CD4-positive, CD25-positive, alpha-beta regulatory T cell (primary cell): ENCODE measurements around the gene MORN5. TPM values are rescaled to one million over a fixed set of nuclear protein-coding genes. Genes with fewer than 3 reads are reported as not detected.

Source experiments
- ATAC-seq, 2 donors: fragments of 150-1000 bp; cut with Tn5 transposase; one replicate each; pipeline ENCODE4 v1.10.0; 2021; ENCODE audit warnings: low read depth in 2 of 2, moderate number of reproducible peaks in 2 of 2, moderate library complexity in 1 of 2
- DNase-seq, 3 donors: peaks; one replicate each; pipeline versions ENCODE4 v3.0.0 to v3.0.0-alpha.2; 2012 to 2022; ENCODE audit warnings: mixed read lengths in 1 of 3
- H3K27ac ChIP-seq: one replicate; pipeline ENCODE4 v1.7.0; 2013; ENCODE audit warnings: mild to moderate bottlenecking, low read length; ENCODE audit not compliant: insufficient read depth, poor library complexity, severe bottlenecking
- H3K27me3 ChIP-seq: one replicate; pipeline ENCODE4 v1.7.0; 2013; ENCODE audit warnings: low read length; ENCODE audit not compliant: control insufficient read depth, insufficient read depth
- H3K36me3 ChIP-seq: one replicate; pipeline ENCODE4 v1.7.0; 2013; ENCODE audit warnings: mild to moderate bottlenecking, low read length, moderate library complexity; ENCODE audit not compliant: control insufficient read depth, insufficient read depth
- H3K4me1 ChIP-seq: 2 replicates; pipeline ENCODE4 v1.7.0; 2013; ENCODE audit warnings: mild to moderate bottlenecking, low read length; ENCODE audit not compliant: insufficient read depth, control insufficient read depth, poor library complexity, severe bottlenecking
- H3K4me3 ChIP-seq: one replicate; pipeline ENCODE4 v1.7.0; 2013; ENCODE audit warnings: low read depth, mild to moderate bottlenecking, low read length, moderate library complexity
- H3K9me3 ChIP-seq, 2 experiments: 1 replicate in 1 of 2; 2 replicates in 1 of 2; pipeline ENCODE4 v1.7.0; 2013; ENCODE audit warnings: low read length in 2 of 2, mild to moderate bottlenecking in 1 of 2, moderate library complexity in 1 of 2; ENCODE audit not compliant: control insufficient read depth in 2 of 2
- H3K27ac Mint-ChIP-seq, 3 donors: one replicate each; pipeline ENCODE4 v1.8.0; 2020 to 2022; ENCODE audit warnings: mild to moderate bottlenecking in 3 of 3, mixed read lengths in 3 of 3, moderate library complexity in 2 of 3
- H3K27me3 Mint-ChIP-seq: one replicate; pipeline ENCODE4 v1.8.0; 2022; ENCODE audit warnings: mild to moderate bottlenecking, mixed read lengths
- H3K36me3 Mint-ChIP-seq: one replicate; pipeline ENCODE4 v1.8.0; 2020; ENCODE audit warnings: mixed read lengths
- H3K4me1 Mint-ChIP-seq, 4 donors: one replicate each; pipeline ENCODE4 v1.8.0; 2020 to 2022; ENCODE audit warnings: mixed read lengths in 4 of 4, mild to moderate bottlenecking in 1 of 4
- H3K4me3 Mint-ChIP-seq, 4 donors: one replicate each; pipeline ENCODE4 v1.8.0; 2020 to 2022; ENCODE audit warnings: mild to moderate bottlenecking in 4 of 4, mixed read lengths in 4 of 4, moderate library complexity in 3 of 4
- H3K9me3 Mint-ChIP-seq, 7 donors: one replicate each; pipeline ENCODE4 v1.8.0; 2020 to 2022; ENCODE audit warnings: mixed read lengths in 7 of 7, mild to moderate bottlenecking in 3 of 7, moderate library complexity in 2 of 7
- polyA plus RNA-seq, 4 donors: library from polyadenylated mRNA; unstranded; fragments of 300-500 nt; fragmentation: Illumina TruSeq; gene quantifications; one replicate each; pipeline ENCODE4 v1.2.3, GENCODE V29; 2021
- total RNA-seq: library from RNA; stranded (reverse); gene quantifications from one replicate; pipeline ENCODE4 v1.2.3, GENCODE V29; 2022

MORN5 gene
- total and polyA plus RNA-seq, 5 donors from 2014 or later, result not detected

DNA sequence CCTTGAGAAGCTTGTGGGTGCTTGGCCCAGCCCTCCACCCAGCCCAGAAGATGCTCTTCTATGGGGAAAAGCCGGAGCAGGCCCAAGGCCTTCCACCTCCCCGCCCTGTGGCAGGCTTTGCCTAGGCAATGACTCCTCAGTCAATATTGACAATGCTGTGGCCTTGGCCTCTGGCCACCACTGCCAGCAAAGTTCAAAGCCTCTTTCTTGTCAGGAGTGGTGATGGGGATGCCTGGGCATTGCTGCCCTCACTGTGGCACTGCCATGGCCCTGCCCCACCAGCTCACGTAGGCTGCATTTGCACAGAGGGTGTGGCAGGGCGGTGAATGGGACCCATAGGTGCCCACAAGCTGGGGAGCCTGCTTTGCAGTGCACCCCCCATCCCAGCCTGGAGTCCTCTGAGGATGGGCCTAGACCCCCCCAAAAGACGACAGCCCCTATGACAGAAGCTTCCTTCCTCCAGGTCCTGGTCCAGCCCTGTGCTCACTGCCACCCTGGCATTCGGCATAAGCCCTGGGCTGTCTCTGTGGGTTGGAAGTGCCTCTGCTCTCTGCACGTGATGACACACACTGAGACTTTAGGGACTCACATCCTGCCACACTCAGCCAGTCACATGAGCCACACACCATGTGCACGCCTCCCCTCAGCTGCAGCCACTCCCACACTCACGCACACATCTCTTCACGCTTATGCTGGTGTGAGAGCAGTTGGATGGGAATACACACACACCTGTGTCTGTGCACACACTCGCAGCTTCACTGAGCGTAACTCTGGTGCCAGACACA is 31.1 kb downstream of the MORN5 start:
- no peak overlapping the region for H3K4me3 ChIP-seq
- Mint-ChIP-seq H3K27me3 (no peaks in the 10 kb centered on the region), H3K27ac (no peak overlapping the region), H3K4me3 (no peak overlapping the region), H3K9me3 (no peaks in the 10 kb centered on the region), H3K36me3 (no peaks in the 10 kb centered on the region), H3K4me1 (no peaks in the 10 kb centered on the region)
- ATAC-seq, result no peak
- H3K4me1 ChIP-seq, result no peaks in the 10 kb centered on the region
- peak in 1 of 3 donors; percentile 38 for DNase-seq
- no peaks in the 10 kb centered on the region for H3K9me3 ChIP-seq
- no peaks in the 10 kb centered on the region for H3K27me3 ChIP-seq
- no peaks in the 10 kb centered on the region for H3K36me3 ChIP-seq
- H3K27ac ChIP-seq, result no peak overlapping the region

DNA sequence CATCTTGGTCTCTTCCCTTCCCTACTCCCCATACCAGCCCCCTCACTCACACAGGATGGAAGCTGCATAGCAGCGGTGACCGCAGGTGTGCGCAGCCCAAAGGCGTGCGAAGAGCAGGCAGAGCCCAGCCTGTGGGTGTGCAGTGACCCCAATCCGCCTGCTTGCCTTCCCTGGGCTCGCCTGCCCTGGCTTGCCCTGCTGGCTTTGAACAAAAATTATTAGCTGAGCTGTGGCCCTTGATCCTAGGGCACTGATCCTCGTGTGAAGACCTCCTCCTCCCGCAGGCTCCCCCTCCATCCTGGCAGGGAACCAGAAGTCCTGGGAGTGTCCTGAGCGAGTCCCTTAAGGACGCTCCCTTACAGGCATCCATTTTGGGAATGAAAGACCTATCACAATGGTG is 31.9 kb downstream of the MORN5 start:
- no peak overlapping the region for H3K27ac Mint-ChIP-seq
- no peaks in the 10 kb centered on the region for H3K9me3 Mint-ChIP-seq
- no peaks in the 10 kb centered on the region for H3K36me3 ChIP-seq
- no peaks in the 10 kb centered on the region for H3K36me3 Mint-ChIP-seq
- no peaks in the 10 kb centered on the region for H3K9me3 ChIP-seq
- DNase-seq (no peak), ATAC-seq (no peak)
- H3K27ac ChIP-seq, result no peak overlapping the region
- peaks cover 2% of the 10 kb centered on the region for H3K27me3 Mint-ChIP-seq
- no peaks in the 10 kb centered on the region for H3K4me1 ChIP-seq
- no peak overlapping the region for H3K4me3 ChIP-seq
- H3K4me3 Mint-ChIP-seq, result no peak overlapping the region
- no peaks in the 10 kb centered on the region for H3K4me1 Mint-ChIP-seq
- no peaks in the 10 kb centered on the region for H3K27me3 ChIP-seq

DNA sequence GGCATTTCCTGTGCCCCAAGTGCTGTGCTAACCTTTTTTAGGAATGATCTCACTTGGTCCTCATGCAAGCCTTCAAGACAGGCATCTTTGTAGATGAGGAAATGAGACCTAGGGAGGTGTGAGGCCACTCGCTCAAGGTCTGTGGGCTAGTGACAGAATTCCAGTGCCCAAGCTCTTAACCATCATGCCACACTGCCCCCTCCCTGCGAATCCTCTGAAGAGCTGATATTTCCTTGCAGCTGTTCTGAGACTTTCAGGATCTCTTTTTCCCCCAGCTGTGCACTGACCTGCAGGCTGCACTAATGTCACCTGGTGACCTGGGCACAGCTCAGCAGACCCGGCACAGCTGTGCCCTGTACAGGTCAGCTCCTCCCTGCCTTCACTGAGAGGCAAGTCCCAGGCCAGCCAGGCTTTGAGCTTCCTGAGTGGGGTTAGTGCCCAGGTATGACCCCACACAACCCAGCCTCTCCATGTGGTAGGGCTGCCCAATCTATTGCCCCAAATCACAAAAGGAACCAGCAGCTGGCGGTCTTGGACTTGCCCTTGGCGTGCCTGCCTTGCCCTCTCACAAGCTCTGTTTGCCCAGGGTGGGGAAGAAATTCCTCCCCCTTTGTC is 32.7 kb downstream of the MORN5 start:
- Mint-ChIP-seq H3K27ac (no peak overlapping the region), H3K4me3 (no peak overlapping the region), H3K4me1 (no peaks in the 10 kb centered on the region), H3K27me3 (peaks cover 6% of the 10 kb centered on the region), H3K36me3 (no peaks in the 10 kb centered on the region), H3K9me3 (no peaks in the 10 kb centered on the region)
- DNase-seq (no peak), ATAC-seq (no peak)
- H3K36me3 ChIP-seq, result no peaks in the 10 kb centered on the region
- H3K4me1 ChIP-seq, result no peaks in the 10 kb centered on the region
- no peaks in the 10 kb centered on the region for H3K9me3 ChIP-seq
- no peak overlapping the region for H3K4me3 ChIP-seq
- no peaks in the 10 kb centered on the region for H3K27me3 ChIP-seq
- no peak overlapping the region for H3K27ac ChIP-seq

DNA sequence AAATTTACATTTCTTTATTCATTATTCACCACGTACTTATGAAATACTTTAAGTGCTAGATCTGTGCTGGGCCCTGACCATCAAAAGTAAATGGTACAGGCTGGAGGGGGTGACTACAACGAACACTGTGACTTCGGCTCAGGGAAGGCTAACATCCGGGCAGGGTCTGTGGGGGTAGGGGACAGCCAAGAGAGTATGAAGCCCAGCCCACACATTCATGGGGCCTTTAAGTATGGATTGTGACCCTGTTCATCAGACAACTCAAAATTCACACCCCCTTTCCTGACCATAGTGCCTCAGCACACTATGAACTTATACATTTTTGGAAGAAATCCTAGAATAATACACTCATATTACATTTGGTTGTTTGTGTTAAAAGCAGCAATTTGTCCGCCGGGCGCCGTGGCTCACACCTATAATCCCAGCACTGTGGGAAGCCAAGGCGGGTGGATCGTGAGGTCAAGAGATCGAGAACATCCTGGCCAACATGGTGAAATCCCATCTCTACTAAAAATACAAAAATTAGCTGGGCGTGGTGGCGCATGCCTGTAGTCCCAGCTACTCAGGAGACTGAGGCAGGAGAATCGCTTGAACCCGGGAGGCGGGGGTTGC is 33.3 kb downstream of the MORN5 start:
- H3K27me3 ChIP-seq, result no peaks in the 10 kb centered on the region
- H3K4me3 Mint-ChIP-seq, result no peak overlapping the region

DNA sequence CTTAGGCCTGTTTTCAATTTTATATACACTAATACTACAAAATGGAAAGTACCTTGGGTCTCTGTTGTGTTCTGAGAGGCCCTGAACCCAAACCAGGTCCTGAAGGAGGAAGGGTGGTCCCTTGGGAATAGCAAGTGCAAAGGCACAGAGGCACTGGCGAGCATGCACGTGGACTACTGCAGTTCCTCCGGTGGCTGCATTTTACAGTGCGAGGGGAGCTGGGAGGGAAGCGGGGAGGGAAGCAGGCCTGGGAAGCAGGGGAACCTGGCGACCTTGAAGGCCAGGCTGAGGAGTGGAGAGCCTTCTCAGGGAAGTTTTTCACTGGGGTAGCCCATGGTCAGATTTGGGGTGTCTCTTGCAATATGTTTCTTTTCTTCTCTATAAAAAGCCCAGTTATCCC is 33.9 kb downstream of the MORN5 start:
- DNase-seq (no peak), ATAC-seq (no peak)
- no peak overlapping the region for H3K4me3 Mint-ChIP-seq
- H3K4me1 ChIP-seq, result no peaks in the 10 kb centered on the region
- H3K36me3 Mint-ChIP-seq, result no peaks in the 10 kb centered on the region
- H3K36me3 ChIP-seq, result no peaks in the 10 kb centered on the region
- H3K27ac Mint-ChIP-seq, result no peak overlapping the region
- no peak overlapping the region for H3K4me3 ChIP-seq
- H3K27me3 ChIP-seq, result no peaks in the 10 kb centered on the region
- no peaks in the 10 kb centered on the region for H3K4me1 Mint-ChIP-seq
- H3K27me3 Mint-ChIP-seq, result peaks cover 6% of the 10 kb centered on the region
- H3K27ac ChIP-seq, result no peak overlapping the region
- H3K9me3 Mint-ChIP-seq, result no peaks in the 10 kb centered on the region
- no peaks in the 10 kb centered on the region for H3K9me3 ChIP-seq

More for the DNA sequence above, 33.3 kb downstream of the MORN5 start:
- H3K4me1 Mint-ChIP-seq, result no peaks in the 10 kb centered on the region
- no peaks in the 10 kb centered on the region for H3K9me3 Mint-ChIP-seq
- DNase-seq (no peak), ATAC-seq (no peak)
- H3K27me3 Mint-ChIP-seq, result peaks cover 6% of the 10 kb centered on the region
- H3K27ac Mint-ChIP-seq, result no peak overlapping the region
- no peaks in the 10 kb centered on the region for H3K9me3 ChIP-seq
- H3K36me3 Mint-ChIP-seq, result no peaks in the 10 kb centered on the region
- no peaks in the 10 kb centered on the region for H3K36me3 ChIP-seq
- no peak overlapping the region for H3K27ac ChIP-seq
- H3K4me3 ChIP-seq, result no peak overlapping the region
- no peaks in the 10 kb centered on the region for H3K4me1 ChIP-seq

DNA sequence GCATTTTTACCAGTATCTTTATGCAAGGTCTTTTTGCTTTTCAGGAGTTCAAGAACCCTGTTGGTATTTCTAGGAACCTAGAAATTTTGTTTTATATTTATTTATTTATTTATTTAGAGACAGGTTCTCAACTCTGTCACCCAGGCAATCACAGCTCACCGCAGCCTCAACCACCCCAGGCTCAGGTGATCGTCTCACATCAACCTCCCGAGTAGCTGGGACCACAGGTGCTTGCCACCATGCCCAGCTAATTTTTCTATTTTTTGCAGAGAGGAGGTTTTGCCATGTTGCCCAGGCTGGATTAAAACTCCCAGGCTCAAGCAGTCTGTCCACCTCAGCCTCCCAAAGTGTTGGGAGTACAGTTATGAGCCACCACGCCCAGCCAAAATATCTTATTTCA is 36.2 kb downstream of the MORN5 start:
- H3K4me1 ChIP-seq, result no peaks in the 10 kb centered on the region
- no peaks in the 10 kb centered on the region for H3K36me3 ChIP-seq
- no peaks in the 10 kb centered on the region for H3K36me3 Mint-ChIP-seq
- no peak for ATAC-seq
- no peak overlapping the region for H3K27ac ChIP-seq
- H3K9me3 Mint-ChIP-seq, result no peaks in the 10 kb centered on the region
- DNase-seq, result no peak
- no peak overlapping the region for H3K4me3 Mint-ChIP-seq
- H3K27ac Mint-ChIP-seq, result no peak overlapping the region
- no peaks in the 10 kb centered on the region for H3K27me3 ChIP-seq
- no peaks in the 10 kb centered on the region for H3K9me3 ChIP-seq
- no peak overlapping the region for H3K4me3 ChIP-seq
- H3K4me1 Mint-ChIP-seq, result no peaks in the 10 kb centered on the region
- H3K27me3 Mint-ChIP-seq, result peaks cover 12% of the 10 kb centered on the region

DNA sequence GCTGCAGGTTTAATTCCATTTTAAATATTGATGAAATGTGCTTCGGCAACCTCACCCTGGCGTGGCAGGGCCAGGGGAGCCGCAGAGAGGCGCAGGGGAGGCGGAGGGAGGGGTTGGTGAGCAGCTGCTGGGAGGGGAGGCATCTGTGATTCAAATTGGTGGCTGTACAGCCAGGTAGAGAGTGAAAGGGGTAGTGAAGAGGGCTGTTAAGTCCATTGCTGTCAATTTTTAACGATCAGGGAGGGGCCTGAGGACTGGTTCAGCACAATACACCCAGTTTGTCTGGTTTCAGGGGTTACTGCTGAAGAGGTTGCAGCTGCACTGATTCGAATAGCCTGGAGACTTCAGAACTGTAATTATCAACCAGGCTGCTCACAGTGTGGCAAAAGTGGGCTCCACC is 37.7 kb downstream of the MORN5 start:
- H3K4me3 ChIP-seq, result no peak overlapping the region
- DNase-seq (no peak), ATAC-seq (no peak)
- peaks cover 12% of the 10 kb centered on the region for H3K27me3 Mint-ChIP-seq
- H3K9me3 ChIP-seq, result no peaks in the 10 kb centered on the region
- H3K4me1 Mint-ChIP-seq, result no peaks in the 10 kb centered on the region
- no peak overlapping the region for H3K4me3 Mint-ChIP-seq
- H3K36me3 Mint-ChIP-seq, result no peaks in the 10 kb centered on the region
- H3K27me3 ChIP-seq, result no peaks in the 10 kb centered on the region
- no peak overlapping the region for H3K27ac Mint-ChIP-seq
- no peak overlapping the region for H3K27ac ChIP-seq
- peaks cover 0 to 1% (median 0%) of the 10 kb centered on the region in 7 donors for H3K9me3 Mint-ChIP-seq
- H3K4me1 ChIP-seq, result no peaks in the 10 kb centered on the region
- H3K36me3 ChIP-seq, result no peaks in the 10 kb centered on the region
